Right kidney (tissue), 1 donor: Measurements from ENCODE around the gene ITPR1.

Experiments used
- DNase-seq: peaks from one replicate; pipeline ENCODE4 v3.0.0-alpha.2; 2016

Gene ITPR1

DNA sequence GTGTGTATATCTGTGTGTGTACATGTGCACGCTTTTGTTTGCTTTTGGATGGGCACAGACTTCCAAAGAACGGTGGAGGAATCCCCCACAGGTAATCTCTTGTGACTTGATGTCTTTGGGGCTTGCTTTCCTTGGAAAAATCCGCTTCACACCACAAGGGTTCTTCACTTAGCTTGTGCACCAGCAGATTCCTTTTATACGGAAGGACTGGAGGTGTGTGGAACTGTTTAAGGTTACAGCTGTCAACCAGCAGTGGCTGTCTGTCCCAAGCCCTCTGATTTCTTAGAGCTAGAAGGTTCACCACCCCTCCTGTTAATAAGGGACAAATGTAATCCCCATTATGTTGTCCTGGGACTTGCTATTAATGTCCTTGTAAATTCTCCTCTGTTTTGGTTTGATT lies 193.5 kb downstream of the ITPR1 start:
- no peak for DNase-seq

DNA sequence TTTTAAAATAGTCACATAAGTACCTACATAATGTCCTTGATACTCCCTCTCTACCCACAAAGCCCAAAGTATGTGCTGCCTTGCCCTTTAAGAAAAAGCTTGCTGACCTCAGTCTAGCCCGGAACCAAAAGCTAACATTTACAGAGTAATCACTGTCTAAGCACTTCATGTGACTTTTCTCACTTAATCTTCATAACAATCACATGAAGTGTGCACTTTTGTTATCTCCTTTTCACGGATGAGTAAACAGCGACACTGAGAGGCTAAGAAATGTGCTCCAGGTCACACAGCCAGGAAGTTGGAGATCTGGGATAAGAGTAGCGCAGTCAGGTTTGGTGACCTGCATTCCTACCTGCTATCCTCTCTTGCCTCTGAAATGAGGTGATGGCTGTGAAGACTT lies 194.0 kb downstream of the ITPR1 start:
- DNase-seq = no peak

DNA sequence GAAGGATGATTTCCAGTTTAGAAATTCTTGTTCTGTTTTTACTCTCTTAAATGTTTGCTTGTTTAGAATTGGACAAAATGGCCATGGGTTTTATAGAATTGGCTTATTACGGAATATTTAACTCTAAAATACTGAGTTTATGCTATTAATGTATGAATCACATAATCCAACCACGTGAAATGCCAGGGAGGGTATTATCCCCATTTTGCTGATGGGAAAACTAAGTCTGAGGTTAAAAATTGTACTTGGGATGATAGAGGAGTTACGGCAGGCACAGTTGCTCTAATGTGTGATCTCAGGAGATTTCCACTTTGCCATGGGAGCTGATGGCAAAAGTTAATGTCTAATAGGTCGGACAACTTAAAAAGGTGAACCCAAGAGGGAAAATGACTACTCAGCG lies 194.4 kb downstream of the ITPR1 start:
- DNase-seq = no peak

DNA sequence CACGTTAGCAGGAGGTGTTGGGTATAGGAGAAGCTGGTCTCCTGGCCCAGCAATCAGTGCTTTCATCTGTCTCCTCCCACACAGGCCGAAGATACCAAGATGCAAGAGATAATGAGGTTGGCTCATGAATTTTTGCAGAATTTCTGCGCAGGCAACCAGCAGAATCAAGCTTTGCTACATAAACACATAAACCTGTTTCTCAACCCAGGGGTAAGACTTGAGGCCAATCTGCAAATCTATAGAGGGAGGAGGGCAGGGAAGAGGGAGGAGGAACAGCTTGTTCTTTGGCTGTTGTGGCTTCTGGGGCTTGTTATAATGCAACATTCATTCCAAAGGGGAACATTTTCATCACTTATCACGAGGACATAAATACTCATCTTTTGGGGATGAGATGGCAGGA lies 195.3 kb downstream of the ITPR1 start:
- DNase-seq = no peak

DNA sequence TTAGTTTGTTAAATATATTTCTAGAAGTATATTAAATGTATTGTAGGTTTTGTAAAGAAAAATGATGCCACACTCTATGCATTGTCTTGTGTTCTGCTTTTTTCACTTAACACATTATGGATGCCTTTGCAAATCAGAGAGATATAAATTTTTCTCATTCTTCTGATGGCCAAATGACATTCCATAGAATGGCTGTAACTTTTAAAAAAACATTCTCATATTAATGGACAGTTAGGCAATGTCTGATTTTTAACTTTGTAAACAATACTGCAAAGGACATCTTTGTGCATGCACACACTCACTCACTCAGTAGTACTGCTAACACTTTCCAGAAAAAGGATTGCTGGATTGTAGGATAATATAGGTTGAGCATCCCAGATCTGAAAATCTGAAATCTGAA lies 195.9 kb downstream of the ITPR1 start:
- DNase-seq = no peak

DNA sequence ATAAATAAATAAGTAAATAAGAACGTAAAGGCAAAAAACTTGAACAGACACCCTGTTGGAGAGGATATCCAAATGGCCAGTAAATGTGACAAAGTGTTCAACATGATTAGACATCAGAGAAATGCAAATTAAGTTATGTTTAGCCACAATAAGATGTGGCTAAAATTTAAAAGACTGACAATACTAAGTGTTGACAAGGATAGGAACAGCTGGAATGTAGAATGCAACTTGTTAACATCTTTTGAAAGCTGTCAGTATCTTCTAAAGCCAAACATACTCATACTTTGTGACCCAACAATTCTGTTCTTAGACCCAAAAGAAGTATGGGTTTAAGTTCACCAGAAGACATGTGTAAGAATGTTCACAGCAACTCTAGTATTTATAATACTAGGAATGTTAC lies 197.1 kb downstream of the ITPR1 start:
- DNase-seq = no peak

DNA sequence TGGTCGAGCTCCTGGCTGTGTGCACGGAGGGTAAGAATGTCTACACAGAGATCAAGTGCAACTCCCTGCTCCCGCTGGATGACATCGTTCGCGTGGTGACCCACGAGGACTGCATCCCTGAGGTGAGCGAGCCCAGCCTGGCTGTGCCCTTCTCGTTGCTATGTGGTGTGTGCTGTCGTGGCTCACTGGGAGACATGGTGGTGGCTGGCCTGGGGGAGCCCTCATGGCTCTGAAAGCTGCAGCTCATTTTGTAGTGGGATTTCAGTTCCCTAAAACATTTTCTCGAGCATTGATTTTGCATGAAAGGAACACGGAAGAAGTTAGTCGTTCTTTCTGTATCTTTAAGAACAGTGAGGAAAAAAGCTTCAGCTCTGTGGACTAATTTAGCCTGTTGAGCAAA lies 200.5 kb downstream of the ITPR1 start:
- DNase-seq = no peak

DNA sequence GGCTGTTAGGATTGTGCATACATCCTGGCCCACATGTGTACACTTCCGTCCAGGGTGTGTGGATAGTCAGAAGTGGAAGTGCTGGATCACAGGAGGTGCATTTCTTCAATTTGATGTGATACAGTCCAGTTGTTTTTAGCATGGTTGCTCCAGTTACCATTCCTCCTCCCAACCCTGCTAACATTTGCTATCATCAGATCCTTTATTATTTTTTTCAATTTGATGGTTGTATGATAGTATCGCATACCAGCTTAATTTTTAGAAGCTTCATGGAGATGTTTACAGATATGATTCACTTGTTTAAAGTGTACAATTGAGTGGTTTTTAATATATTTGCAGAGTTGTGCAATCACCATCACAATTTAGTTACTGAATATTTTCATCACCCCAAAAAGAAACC lies 202.7 kb downstream of the ITPR1 start:
- no peak for DNase-seq

DNA sequence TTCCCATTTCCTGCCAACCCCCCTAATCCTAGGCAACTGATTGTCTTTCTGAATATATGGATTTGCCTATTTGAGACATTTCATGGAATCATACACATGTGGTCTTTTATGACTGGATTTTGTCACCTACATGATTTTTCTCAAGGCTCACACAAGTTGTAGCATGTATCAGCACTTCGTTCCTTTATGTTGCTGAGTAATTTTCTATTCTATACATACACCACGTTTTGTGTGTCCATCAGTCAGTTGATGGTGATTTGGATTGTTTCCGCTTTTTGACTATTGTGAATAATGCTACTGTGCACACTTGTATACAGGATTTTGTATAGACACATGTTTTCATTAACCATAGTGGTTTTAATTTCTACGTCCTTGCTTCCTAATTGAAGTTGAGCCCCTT lies 203.1 kb downstream of the ITPR1 start:
- DNase-seq = no peak

DNA sequence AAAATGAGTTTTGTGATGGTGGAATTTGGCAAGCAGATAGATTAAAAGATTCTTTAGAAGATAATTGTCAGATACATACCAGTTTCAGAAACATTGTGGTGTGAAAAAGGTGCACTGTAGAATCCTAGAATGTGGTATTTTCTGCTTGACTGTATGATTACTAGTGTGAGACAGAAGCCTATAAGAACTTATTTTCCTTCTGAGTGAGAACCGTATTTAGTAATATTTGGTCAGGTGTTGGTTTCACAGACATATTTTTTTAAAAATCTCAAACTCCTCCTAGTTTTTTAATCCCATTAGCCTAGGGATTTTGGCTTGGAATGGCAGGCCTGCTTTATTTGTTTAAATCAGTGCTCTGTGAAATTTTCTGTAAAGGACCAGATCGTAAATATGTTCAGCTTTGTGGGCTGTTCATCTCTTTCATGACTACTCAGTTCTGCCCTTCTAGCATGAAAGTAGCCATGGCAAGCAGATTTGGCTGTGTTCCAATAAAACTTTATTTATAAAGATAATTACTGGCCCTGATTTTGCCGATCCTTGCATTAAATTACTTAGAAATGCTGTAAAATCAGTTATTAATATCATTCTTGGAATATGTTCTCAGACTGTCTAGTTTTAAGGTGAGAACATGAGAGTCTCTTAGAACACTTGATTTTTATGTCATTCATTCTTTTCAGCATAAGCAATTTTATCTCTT lies 205.1 kb downstream of the ITPR1 start:
- DNase-seq = no peak

DNA sequence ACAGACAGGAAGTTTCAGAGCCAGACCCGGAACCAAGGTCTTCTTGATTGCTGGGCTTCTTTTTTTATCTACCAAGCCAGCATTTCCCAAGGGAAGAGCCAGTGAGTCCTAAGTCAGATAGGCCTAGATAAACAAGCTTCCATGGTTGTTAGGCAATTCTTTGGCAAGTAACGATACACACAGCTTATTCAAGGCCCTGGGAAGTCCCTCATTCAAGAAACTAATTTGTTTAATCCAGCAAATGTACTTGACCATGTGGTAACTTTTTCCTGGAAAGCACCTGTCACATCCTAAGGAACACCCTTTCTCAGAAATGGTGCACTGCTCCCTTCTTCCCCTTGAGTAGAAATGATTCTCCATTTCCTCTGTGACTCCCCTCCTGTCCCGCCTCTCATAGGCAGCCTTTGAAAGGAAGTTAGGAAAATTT lies 209.9 kb downstream of the ITPR1 start:
- no peak for DNase-seq

DNA sequence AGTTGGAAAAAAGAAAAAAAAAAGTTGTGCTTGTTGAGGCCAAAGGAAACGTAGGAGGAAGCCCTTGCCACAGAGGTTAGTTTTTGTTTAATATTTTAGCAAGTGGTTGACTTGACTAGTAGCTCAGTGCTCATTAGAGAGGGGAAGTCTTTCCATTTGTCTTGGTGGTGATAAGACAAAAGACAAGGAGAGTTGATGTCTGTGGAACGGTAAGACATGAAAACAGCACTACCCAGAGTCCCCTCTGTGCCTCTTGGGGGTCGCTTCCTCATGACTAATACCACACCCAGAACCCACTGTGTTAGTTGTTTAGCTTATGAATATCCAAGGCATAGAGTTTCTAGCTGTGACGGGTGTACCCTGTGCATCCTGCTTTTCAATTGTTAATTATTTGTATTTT lies 211.4 kb downstream of the ITPR1 start:
- no peak for DNase-seq

DNA sequence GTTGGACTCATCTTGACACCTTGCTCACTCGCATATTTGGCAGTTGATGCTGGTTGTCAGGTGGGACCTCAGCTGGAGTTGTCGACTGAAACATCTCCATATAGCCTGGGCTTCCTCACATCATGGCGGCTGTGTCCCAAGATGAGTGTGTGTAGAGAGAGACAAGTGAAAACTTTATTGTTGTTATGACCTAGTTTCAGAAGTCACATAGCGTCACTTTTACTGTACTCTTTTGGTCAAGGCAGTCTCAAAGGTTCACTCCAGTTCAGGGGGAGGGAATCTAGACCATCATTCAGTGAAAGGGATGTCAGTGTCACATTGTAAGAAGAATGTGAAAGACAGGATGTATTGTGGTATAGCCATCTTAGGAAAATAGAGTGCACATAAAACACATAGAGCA lies 214.2 kb downstream of the ITPR1 start:
- DNase-seq = no peak

DNA sequence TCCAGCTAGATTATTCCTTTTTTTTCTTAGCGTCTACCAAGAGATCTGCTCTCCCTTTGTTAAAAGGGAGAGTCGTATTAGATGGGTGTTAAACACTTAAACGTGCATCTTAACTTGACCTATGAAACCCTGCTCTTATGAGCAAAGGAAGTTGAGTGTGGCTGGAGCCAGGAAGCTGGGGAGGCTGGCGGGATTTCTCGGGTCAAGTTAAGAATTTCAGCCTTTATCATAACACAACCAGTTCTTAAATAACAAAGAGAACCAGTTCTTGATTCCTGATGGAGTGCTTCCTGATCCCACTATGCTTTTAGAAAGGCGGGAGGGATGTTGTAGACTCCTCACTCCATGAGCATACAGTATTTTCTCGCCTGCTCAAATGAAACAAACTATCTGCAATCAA lies 215.1 kb downstream of the ITPR1 start:
- no peak for DNase-seq

DNA sequence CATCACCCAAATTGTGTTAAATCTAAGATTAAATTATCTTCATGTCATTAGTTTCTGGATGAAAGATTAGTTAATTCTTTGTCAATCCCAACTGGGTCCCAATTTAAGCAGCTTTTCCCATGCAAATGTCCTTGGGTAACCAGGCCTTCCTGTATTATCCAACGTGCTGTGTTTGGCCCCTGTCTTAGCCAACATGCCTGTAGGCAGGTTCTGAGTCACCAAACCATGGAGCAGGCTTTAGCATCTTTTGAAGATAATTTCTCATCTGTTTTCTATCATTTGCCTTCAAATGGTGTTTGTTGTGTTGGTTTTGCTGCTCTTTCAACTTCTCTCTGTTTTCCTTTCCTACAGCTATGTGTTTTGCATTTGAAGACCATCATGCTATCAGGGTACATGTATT lies 216.2 kb downstream of the ITPR1 start:
- DNase-seq = no peak

DNA sequence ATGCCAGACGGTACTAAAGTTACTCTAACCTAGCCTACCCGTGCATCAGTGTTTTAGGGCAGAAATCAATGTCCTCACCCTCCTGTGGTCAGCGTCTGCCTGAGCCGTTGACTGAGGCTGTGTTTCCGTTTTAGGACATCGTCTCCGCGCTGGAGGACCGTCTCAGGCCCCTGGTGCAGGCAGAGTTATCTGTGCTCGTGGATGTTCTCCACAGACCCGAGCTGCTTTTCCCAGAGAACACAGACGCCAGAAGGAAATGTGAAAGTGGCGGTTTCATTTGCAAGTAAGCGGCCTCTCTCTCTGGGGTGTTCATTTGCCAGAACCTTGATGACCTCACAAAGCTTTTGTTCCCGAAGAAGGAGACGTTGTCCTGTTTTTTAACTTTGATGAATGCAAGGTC lies 217.0 kb downstream of the ITPR1 start:
- no peak for DNase-seq

DNA sequence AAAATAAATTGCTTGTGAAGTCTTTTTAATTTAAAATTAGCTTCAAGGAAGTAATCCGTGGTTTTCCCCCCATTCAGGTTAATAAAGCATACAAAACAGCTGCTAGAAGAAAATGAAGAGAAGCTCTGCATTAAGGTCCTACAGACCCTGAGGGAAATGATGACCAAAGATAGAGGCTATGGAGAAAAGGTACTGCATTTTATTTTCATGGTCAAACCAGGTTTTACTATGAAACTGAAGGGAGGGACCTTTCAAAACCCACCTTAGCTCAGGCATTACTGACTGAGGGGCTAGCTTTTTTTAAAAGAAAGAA lies 218.5 kb downstream of the ITPR1 start:
- DNase-seq = no peak

DNA sequence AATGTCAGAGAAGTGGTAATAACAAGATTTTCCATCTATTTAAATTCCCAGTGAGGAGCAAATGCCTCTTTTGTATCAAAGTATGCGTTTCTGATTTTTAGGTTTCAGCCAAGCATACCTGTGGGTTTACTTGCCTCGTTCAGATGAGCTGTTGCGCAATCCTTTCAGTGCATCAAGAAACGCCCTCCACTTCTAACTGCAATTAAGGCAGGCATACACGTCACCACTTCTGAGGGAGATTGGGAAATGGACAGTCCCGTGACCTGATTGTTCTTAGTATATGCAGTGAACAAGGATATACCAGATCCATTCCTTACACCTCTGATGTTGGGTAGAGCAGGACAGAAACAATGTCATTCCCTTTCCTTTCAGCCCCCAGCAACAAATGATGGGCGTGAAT lies 219.0 kb downstream of the ITPR1 start:
- no peak for DNase-seq

DNA sequence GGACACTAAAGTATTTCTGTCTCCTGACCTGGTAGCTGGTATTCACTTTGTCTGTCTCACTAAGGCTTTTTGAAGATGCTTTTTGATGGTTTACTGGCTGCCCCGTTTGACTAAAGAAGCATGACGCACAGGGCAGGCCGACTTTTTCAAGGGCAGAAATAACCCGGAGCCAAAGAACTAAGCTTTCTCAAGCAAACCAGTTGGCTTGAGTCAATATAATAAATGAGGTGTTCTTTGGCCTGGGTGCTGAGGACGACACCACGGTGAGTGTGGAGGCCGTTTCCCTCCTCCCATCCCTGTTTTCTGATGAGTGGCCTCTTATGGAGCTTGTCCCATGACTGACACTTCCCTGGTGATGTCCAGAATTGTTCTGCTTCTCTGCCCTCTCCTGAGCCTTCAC lies 220.9 kb downstream of the ITPR1 start:
- no peak for DNase-seq

DNA sequence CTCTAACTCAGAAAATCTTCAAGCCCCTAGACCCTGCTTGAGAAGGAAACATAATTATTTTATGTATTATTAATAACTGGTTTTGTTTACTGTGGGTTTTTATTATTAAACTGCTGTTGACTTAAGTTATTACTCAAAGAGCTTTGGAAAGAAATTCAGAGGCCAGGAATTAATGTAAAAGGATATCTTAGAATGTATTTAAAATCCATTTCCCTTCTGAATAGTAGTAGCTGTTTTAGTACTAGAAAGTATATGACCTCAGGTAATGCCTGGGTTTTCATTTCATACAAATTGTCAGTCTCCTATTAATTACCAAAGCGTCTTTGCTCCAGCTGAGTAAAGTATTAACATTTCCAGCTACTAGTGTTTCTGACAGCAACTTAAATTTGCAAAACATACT lies 223.1 kb downstream of the ITPR1 start:
- DNase-seq = no peak

DNA sequence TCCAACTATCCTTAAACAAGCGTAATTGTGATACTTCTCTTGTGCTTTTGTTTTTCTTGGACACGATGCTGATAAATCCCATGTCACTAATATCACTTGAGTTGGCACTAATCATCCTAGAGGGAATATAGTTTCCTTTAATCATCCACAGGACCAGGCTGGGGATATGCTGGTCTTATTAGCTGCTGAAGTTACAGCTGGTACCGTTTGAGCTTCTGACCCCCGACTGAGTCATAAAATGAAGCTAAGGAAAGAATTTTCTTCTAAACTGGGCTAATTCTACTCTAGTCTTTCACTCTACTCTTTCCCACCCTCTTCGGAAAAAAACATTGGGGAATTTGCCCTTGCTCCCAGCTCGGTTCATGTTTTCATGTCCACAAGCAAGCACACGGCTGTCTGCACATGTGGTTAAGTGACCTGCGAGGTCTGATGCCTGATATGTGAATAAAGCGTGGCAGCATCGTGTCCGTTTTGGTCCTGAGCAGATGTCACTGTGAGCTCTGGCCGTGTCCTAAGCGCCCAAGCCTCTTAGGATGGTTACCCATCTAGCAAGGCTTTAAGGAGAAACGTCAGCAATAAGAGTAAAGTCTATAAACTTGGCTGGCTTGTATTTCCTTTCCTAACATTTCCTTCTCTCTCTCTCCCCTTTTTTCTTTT lies 223.7 kb downstream of the ITPR1 start:
- no peak for DNase-seq

DNA sequence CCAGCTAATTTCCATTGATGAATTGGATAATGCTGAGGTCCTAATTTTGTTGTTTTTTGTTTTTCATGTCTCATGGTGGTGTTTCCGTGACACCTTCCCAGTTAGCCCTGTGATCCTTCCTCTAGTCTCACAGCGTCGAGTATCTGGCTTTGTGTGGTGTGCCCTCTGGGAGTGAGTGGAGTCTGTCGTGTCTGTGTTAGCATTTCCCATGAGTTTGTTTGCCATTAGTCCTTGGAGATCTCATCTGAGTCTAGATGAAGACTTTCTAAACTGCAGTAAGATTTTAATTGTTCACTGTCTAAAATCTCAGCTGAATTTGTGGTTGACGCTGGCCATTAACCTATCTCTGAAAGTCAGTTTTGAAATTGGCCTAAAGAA lies 224.2 kb downstream of the ITPR1 start:
- no peak for DNase-seq

DNA sequence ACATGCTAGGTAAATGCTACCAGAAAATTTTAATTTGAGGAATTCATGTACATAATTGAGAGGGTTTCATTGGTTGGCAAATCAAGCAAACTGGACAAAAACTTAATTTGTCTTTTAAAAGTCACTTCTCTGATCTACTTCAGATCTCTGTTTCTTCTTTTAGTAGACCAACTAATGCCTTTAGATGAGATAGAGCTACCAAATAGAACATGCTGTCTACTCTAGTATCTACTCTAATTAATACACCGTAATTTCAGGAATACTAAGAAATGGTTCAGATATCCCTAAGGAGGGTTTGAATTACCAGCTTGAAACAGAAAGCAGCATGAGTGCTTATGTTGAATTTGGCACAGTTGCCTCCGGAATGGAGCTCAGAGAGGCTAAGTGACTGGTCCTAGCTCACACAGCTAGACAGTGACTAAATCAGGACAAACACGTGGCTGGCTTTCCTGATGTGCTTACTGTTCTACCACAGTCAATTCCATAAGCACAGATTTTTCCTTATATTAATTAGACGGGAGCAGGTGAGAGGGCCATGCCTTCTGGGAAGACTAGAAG lies 225.1 kb downstream of the ITPR1 start:
- no peak for DNase-seq

DNA sequence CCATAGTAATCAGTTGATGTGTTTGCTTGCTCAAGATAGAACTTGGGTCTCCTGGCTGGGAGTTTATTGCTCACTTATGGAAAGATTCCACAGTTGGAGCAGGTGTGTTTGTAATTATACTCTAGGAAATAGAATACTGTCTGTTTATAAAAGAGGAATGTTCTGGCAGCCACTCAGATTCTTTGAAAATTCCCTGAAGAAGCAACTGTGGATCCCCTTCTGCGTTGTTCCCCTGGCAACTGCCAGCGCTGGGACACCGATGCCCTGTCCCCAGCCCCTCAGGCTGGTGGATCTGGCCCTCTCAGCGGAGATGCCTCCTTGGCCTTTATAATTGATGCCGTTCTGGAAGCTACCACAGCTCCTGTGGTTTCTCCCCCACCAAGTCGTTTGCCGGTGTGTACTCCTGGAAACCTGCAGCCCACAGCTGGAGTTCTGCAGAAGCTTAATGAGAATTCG lies 225.9 kb downstream of the ITPR1 start:
- no peak for DNase-seq
